A673 (cell line): ENCODE results near the gene GRID1.

Source experiments
- CTCF ChIP-seq: fragments of 300-800, 200-600 bp; sonication (generic); conservative IDR thresholded peaks from 2 replicates; pipeline ENCODE4 v1.5.1; 2017; ENCODE audit warnings: low read depth, mild to moderate bottlenecking, antibody characterized with exemption, low read length, moderate library complexity, mixed read lengths
- EZH2 ChIP-seq: fragments of 200-600 bp; sonication (generic); IDR thresholded peaks from 2 replicates; pipeline ENCODE4 v1.6.1; 2017; ENCODE audit warnings: borderline replicate concordance, low read depth, mild to moderate bottlenecking, mixed read lengths, antibody characterized with exemption, low read length; ENCODE audit not compliant: poor library complexity, severe bottlenecking

GRCh38 chr10:85603151-85603940, 763.2 kb downstream of the GRID1 start:
- TF ChIP-seq CTCF (no peak), EZH2 (no peak)
